ENCODE measurements around the gene BANP.
"Not testable (repeated sequence)": the region's sequence is repeated elsewhere in the genome, so short reads cannot be mapped to it uniquely, and the experiment has no call there.

Gene BANP

DNA sequence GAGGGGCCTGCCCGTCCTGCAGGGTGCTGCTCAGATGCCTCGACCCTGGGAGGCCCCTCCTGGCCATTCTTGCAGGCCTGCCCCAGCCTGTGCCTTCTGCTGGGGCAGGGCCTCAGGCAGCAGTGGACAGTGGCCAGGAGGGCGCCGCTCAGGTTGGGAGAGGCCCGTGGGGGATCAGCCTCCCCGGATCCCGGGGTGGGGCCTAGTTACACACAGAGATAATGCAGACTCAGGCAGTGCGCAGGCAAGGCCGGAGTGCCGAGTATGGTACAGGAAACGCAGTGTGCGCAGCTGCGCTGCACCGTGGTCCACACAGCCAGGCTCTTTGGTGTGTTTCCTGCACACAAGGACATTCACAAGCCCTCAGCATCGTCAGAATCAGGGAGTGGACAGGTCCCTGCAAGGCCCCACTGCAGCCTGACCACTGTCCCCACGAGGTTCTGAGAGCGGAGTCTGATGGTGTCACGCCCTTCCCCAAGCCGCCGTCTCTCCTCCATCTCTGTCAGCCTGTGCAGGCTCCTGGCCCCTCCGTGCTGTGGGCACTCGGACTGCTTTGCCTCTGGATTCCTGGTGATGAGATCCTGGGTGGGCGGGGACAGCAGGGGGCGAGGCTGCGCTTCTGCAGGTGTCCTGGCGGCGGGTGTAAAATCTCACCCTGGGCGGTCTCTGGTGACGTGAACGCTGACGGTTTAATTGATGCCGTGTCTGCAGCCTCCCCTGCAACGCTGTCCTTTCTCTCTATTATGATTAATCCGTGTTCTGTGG, 141.7 kb downstream of the BANP start:
- CTCF ChIA-PET = not testable (repeated sequence)

GRCh38 chr16:88093556-88094252, 142.5 kb downstream of the BANP start:
- H3K27ac ChIP-seq (ENCODE audit: extremely low read depth, low read depth, low read length); H3K9me3 ChIP-seq (ENCODE audit: control insufficient read depth, insufficient read depth, low read depth, low read length); CTCF ChIA-PET; H3K36me3 ChIP-seq (ENCODE audit: control insufficient read depth in 2 of 2, insufficient read depth in 1 of 2, low read length in 2 of 2); H3K4me3 ChIP-seq (ENCODE audit: low read depth, low read length); POLR2A ChIA-PET; H3K4me1 ChIP-seq (ENCODE audit: control insufficient read depth, insufficient read depth, low read length): not testable (repeated sequence)

More for the DNA sequence above, 141.7 kb downstream of the BANP start:
- POLR2A ChIA-PET; H3K4me1 ChIP-seq (ENCODE audit: control insufficient read depth, insufficient read depth, low read length); H3K27ac ChIP-seq (ENCODE audit: extremely low read depth, low read depth, low read length); H3K9me3 ChIP-seq (ENCODE audit: control insufficient read depth, insufficient read depth, low read depth, low read length); H3K4me3 ChIP-seq (ENCODE audit: low read depth, low read length); H3K36me3 ChIP-seq (ENCODE audit: control insufficient read depth in 2 of 2, insufficient read depth in 1 of 2, low read length in 2 of 2): not testable (repeated sequence)

DNA sequence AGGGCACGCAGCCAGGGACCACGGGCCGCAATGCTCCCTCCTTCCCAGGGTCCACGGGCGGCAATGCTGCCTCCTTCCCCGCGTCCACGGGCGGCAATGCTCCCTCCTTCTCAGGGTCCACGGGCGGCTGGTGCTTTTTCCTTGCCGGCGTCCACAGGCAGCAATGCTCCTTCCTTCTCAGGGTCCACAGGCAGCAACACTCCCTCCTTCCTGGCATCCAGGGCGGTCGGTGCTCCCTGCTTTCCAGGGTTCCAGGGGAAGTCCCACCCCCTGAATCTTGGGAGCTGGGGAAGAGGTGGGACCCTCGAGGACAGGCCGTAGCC, 143.0 kb downstream of the BANP start:
- H3K36me3 ChIP-seq (ENCODE audit: control insufficient read depth in 2 of 2, insufficient read depth in 1 of 2, low read length in 2 of 2); H3K27ac ChIP-seq (ENCODE audit: extremely low read depth, low read depth, low read length); H3K4me3 ChIP-seq (ENCODE audit: low read depth, low read length); H3K4me1 ChIP-seq (ENCODE audit: control insufficient read depth, insufficient read depth, low read length); CTCF ChIA-PET; H3K9me3 ChIP-seq (ENCODE audit: control insufficient read depth, insufficient read depth, low read depth, low read length); POLR2A ChIA-PET: not testable (repeated sequence)

DNA sequence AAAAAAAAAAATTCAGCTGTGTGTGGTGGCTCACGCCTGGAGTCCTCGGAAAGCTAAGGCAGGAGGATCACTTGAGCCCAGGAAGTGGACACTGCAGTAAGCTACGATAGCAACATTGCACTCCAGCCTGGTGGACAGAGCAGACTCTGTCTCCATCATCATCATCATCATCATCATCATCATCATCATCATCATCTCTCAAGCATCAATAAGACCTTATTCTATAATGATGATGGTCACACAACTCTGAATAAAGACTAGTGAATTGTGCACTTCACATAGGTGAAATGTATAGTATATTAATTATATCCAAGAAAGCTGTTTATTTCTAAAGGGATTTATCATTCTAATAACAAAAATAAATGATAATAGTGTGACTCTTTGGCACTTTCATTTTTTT, 143.7 kb downstream of the BANP start:
- TF ChIP-seq, protein P1, sequence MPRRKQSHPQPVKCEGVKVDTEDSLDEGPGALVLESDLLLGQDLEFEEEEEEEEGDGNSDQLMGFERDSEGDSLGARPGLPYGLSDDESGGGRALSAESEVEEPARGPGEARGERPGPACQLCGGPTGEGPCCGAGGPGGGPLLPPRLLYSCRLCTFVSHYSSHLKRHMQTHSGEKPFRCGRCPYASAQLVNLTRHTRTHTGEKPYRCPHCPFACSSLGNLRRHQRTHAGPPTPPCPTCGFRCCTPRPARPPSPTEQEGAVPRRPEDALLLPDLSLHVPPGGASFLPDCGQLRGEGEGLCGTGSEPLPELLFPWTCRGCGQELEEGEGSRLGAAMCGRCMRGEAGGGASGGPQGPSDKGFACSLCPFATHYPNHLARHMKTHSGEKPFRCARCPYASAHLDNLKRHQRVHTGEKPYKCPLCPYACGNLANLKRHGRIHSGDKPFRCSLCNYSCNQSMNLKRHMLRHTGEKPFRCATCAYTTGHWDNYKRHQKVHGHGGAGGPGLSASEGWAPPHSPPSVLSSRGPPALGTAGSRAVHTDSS (tag by site-specific recombination; IDR thresholded peaks at IDR 0.05) = peak; percentile 86
- H3K9me3 ChIP-seq (ENCODE audit: control insufficient read depth, insufficient read depth, low read depth, low read length); H3K4me3 ChIP-seq (ENCODE audit: low read depth, low read length); POLR2A ChIA-PET; H3K4me1 ChIP-seq (ENCODE audit: control insufficient read depth, insufficient read depth, low read length); CTCF ChIA-PET; H3K36me3 ChIP-seq (ENCODE audit: control insufficient read depth in 2 of 2, insufficient read depth in 1 of 2, low read length in 2 of 2); H3K27ac ChIP-seq (ENCODE audit: extremely low read depth, low read depth, low read length): not testable (repeated sequence)

DNA sequence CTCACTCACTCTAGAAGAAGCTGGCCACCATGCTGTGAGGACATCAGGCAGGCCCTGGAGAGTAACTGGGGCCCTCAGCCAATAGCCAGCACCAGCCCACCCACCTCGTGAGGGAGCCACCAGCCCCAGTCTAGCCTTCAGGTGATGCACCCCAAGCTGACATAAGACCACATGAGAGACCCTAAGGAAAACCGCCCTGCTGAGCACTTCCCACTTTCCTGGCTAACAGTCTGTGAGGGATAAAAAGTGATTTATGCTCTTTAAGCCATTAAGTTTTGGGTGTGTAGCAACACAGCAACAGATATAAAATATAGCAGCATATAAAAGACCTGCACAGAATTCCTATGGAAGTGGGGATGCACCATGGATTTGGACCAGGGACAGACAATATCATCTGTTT, 145.4 kb downstream of the BANP start:
- POLR2A ChIA-PET; H3K9me3 ChIP-seq (ENCODE audit: control insufficient read depth, insufficient read depth, low read depth, low read length); H3K27ac ChIP-seq (ENCODE audit: extremely low read depth, low read depth, low read length); H3K4me1 ChIP-seq (ENCODE audit: control insufficient read depth, insufficient read depth, low read length); H3K4me3 ChIP-seq (ENCODE audit: low read depth, low read length); H3K36me3 ChIP-seq (ENCODE audit: control insufficient read depth in 2 of 2, insufficient read depth in 1 of 2, low read length in 2 of 2); CTCF ChIA-PET: not testable (repeated sequence)
- TF ChIP-seq TRIM28 (IDR thresholded peaks at IDR 0.05; ENCODE audit: borderline replicate concordance, low read length) (peak; percentile 52; the same call in 1 of the 2 replicates), SETDB1 (IDR thresholded peaks at IDR 0.05; ENCODE audit: insufficient read length, low read length) (peak; percentile 74)

DNA sequence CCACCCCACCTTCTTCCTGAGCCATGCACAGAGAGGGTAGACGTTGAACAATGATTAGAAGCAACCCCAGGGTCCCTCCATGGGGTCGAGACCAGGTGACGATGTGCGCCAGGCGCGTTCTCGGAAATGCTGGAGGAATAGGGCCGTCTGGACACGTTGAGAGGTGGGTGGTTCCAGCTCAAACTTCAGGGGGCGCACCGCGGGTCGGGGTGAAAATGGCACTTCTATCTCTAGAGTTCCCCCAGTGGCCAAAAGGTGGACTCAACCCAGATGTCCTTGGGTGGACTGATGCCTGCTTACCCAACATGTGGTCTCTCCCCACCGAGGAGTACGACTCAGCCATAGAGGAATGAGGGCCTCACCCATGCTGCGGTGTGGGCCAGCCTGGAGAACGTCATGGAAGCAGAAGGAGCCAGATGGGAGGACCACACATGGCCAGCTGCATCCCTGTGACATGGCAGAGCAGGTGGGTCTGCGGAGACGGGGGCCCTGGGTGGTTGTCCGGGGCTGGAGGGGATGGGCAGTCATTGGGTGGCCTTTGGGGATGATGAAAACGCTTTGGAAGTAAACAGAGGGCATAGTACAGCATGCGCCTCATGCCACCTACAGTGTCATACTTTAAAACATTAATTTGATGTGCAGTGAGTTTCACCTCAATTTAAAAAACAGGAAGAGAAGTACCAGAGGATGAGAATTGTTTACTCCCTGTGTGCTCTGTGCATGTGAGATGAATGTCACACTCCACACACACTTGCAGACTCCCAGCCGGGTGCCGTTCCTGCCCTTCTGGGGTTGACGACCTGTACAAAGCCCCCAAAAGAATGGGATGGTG, 147.7 kb downstream of the BANP start:
- 0 out of 2 replicates have a peak, but pooled peaks have one; percentile 18 for TF ChIP-seq ZIC2 (tag by site-specific recombination; IDR thresholded peaks at IDR 0.05)
- CTCF ChIA-PET; H3K4me1 ChIP-seq (ENCODE audit: control insufficient read depth, insufficient read depth, low read length); POLR2A ChIA-PET; H3K4me3 ChIP-seq (ENCODE audit: low read depth, low read length); H3K36me3 ChIP-seq (ENCODE audit: control insufficient read depth in 2 of 2, insufficient read depth in 1 of 2, low read length in 2 of 2); H3K9me3 ChIP-seq (ENCODE audit: control insufficient read depth, insufficient read depth, low read depth, low read length); H3K27ac ChIP-seq (ENCODE audit: extremely low read depth, low read depth, low read length): not testable (repeated sequence)
